Dedifferentiated amniotic fluid mesenchymal stem cell (primary cell): ENCODE results near the gene IKBKG.
"Not testable (repeated sequence)": the region's sequence is repeated elsewhere in the genome, so short reads cannot be mapped to it uniquely, and the experiment has no call there.

ENCODE experiments used
- DNase-seq: peaks from one replicate; pipeline ENCODE4 v3.0.0-alpha.2; 2016; ENCODE audit errors: extremely low spot score

The IKBKG gene, protein sequence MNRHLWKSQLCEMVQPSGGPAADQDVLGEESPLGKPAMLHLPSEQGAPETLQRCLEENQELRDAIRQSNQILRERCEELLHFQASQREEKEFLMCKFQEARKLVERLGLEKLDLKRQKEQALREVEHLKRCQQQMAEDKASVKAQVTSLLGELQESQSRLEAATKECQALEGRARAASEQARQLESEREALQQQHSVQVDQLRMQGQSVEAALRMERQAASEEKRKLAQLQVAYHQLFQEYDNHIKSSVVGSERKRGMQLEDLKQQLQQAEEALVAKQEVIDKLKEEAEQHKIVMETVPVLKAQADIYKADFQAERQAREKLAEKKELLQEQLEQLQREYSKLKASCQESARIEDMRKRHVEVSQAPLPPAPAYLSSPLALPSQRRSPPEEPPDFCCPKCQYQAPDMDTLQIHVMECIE

DNA sequence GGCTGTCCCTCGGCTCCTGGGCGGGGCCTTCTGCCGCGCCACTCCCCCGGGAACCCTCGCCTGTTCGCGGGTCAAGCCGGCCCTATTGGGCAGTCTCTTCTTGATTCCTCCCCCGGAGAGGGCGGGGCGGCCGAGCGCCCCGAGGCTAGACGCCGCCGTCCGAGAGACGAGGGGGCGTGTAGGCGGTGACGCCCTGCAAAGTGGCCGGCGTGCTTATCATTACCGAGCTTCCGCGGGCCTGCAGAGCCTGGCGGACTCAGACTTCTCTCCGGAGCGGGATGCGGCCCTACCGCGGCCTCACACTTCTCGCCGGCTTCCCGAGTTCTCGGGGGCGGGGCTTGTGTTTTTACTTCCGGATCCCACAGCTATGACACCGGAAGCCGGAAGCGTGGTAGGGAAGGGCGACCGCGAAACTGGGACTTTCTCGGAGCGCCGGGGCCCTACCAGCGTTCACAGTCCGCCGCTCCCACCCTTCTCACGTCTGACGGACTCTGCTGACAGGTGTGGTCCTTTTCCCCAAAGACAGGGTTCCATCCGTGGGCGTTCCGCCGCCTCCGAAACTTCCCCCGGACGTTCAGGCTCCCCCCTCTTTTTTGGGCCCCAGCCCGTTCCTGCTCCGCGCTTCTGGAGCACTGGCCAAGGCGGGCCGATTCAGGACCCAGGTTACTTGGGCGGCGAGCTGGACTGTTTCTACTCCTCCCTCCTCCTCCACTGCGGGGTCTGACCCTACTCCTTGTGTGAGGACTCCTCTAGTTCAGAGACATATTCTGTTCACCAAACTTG is at the start of gene IKBKG:
Gene IKBKG (plus strand): TSS at position 376 of the 783 bp plus-strand sequence. CDS start 4,383 bp downstream, outside the sequence.
- DNase-seq, result peak; percentile 88

DNA sequence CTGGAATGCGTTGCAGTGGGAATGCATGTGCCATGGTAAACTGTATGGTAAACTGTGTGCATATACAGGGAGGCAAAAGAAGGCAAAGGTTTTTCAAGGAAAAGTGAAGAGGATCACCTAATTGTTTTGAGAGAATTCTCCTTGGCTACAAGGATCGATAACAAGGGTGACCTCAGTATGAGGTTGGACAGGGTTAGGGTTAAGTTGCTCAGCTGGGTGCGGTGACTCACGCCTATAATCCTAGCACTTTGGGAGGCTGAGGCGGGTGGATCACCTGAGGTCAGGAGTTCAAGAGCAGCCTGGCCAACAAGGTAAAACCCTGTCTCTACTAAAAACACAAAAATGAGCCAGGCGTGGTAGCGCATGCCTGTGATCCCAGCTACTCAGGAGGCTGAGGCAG is 46.0 kb upstream of the IKBKG start:
- DNase-seq, result not testable (repeated sequence)

DNA sequence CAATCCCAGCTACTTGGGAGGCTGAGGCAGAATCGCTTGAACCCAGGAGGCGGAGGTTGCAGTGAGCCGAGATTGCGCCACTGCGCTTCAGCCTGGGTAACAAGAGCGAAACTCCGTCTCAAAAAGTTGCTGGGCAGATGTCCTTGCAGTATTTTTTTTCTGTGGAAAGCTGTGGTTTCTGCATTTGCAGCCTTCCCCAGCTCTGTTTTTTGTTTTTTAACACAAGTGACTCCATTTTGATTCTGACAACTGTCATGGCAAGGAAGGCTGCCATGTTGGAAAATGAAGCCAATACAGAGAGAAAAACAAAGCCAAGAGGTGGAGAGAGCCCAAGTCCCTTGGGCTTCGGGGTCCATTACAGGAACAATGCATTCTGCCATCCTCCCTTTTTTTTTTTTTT is 45.3 kb upstream of the IKBKG start:
- no peak for DNase-seq

DNA sequence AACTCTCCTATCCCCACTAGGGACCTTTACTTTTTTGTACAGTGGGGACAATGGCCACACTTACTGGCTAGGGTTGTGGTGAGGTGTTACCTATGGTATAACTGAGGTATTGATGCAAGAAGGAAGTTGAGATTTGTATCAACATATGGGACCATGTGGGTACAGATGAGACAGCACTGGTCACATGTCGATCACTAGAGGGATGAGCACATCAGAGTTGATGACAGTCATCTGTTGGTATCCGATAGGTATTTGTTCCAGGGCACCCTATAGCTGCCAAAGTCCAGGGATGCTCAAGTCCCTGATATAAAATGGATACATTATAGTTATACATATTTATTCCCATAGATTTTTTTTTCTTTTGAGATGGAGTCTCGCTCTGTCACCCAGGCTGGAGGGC is 44.4 kb upstream of the IKBKG start:
- no peak for DNase-seq

DNA sequence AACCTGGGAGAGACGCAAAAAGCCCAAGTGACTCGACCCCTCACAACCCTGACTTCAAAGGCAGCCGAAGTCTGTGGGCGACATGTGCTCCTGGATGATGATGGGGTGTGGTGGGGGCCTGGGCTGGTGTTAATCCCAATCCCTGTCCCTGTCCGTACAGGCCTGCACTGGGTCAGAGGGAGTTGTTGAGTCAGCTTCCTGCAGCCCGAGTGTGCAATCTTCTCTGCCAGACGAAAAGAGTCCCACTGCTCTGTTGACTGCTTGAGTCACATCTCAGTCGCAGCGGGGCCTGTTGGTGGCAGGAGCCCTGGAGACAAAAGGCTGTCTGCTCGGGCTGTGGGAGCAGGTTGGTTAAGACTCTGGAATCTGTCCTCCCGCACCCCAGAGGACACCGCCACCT is 41.7 kb upstream of the IKBKG start:
- no peak for DNase-seq

DNA sequence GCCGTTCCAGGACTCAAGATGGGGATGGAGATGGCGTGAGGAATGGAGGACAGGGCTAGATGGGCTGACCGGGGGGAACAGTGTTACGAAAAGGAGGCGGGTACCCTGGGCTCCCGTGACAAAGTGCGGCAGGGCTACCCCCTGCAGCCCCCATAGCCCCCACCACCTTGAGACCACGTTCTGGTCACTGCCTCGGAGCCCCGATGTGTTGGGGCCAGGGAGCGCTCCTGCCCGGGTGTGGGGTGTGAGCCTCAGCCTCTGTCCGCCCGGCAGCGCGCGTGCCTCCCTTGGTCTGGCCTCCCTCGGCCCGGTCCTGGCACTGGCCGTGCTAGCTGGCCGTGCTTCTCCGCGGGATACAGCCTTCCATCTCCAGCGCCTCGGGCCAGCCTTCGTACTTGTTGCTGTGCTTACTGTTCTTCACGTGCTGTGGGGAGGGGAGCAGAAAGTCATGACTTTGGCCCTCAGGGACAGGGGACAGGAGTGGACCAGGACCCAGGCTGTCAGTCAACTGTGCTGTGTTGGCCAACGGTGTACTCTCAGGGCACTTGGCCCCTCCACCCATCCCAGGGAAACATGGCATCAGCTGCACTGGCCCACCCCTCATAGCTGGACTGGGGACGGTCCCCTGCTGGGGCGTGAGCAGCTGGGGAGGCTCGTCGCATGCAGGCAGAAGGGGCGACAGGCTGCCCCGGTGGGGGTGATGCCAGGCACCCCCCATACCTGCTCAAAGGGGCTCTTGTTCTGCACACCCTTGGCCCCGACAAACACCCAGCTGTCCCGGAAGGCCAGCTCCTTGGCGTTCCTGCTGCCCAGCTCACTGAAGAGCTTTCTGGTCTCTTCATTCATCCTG is 40.7 kb upstream of the IKBKG start:
- DNase-seq, result no peak

DNA sequence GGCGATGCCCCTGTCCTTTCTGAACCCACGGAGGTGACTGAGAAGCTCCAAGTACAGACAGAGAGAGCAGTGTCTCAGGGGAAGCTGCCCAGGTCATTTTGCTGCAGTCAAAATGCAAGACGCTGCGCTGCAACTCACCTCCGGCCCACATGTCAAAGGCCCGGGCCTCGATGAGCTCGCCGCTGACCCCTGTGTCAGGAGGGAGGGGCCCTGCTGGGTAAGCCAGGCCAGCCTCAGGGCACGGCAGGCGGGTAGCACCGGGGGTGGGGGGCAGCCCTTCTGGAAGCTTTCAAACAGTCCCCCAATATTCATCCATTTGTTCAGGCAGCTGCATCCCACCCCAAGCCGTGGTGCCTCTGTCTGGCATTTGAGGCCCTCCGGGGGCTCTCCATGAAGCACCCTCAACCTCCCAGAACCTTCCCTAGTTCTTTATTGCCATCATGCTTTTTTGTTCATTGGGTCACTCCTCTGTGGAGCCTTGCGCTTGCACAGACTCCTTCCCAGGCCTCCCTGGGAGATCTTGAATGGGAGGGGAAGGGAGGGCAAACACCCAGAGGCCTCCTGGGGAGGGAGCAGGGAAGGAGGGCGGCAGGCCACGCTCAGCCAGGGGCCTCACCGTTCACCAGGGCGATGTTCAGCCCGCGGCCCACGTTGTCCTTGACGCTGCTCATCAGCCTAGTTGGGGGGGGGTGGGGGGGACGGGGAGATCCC is 39.6 kb upstream of the IKBKG start:
- no peak for DNase-seq

DNA sequence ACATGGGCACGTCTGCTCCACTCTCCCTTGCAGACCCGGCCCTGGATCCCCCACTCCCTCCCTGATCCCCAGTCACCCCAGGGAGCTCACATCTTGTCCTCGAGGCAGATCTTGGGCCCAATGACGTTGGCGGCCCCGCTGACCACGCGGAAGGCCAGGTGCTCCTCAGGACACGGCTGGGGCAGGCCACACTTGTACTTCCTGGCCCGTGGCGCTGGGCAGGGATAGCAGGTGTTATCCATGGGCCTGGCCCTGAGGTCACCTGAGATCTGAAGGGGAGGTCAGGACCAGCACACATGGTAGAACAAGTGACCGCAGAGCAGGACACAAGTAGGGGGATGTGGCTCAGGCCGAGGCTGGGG is 39.1 kb upstream of the IKBKG start:
- no peak for DNase-seq

DNA sequence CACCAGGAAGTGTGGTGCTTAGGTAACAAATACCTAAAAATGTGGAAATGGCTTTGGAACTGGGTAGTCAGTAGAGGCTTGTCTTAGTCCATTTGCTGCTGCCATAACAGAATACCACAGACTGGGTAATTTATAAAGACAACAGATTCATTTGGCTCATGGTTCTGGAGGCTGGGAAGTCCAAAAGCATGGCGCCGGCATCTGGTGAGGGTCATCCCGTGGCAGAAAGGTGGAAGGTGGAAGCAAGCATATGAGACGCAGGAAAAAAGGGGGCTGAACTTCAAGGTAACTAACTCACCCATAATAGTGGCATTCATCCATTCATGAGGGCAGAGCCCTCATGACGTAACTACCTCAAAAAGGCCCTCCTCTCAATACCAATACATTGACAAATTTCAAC is 38.0 kb upstream of the IKBKG start:
- DNase-seq, result no peak

DNA sequence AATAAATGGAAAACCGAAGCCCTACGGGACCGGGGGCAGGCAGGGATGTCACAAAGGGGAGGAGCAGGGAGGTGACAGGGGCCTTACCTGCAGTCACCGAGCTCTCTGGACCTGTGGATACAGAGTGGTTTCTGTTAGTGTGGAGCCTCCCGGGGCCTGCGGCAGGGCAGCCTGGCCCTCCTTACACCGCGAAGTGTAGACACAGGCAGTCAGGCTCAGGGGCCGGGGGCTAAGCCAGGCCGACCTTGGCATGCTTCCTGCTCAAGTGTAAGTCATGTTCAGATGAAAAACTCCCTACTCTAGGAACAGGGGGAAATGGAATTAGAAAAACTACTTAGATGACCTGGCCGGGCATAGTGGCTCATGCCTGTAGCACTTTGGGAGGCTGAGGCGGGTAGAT is 35.7 kb upstream of the IKBKG start:
- no peak for DNase-seq

DNA sequence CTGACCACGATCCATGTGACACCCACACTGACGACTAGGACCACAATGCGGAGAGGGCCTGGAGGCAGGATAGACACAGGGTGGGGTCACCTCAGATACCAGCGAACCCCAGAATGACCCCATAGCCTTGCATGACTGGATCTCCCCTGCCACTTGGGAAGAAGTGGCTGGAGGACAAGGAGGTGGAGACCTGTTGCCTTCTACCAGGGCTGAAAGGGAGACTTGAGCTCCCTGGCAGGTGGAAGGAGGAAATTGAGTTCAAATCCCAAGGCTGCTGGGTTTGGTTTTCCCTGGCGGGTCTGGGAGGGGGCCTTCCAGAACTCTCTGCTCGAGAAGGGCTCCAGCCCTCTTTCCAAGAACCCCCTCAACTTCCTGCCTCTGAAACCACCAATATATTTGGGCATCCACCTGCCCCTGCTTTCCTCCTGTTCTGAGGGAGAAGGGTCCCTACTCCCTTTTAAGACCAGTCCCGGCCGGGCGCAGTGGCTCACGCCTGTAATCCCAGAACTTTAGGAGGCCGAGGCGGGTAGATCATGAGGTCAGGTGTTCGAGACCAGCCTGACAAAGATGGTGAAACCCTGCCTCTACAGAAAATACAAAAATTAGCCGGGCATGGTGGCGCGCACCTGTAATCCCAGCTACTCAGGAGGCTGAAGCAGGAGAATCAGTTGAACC is 34.4 kb upstream of the IKBKG start:
- no peak for DNase-seq

DNA sequence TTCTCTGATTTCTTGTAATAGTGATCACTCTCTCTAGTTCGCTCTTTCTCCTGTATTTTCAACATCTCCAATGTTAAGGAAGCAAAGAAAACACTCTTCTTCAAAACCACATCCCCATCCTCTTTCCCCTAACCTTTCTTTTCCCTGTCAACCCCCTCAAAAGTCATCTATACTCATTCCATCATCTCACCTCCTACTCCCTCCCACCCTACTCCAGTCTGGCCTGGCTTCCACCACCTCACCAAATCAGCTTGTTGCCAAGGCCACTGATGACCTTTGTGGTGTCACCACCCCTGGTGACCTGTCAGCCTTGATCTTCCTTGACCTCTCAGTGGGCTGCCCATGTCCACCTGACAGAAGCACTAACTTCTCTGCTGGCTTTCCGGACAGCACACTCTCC is 33.7 kb upstream of the IKBKG start:
- DNase-seq, result no peak

DNA sequence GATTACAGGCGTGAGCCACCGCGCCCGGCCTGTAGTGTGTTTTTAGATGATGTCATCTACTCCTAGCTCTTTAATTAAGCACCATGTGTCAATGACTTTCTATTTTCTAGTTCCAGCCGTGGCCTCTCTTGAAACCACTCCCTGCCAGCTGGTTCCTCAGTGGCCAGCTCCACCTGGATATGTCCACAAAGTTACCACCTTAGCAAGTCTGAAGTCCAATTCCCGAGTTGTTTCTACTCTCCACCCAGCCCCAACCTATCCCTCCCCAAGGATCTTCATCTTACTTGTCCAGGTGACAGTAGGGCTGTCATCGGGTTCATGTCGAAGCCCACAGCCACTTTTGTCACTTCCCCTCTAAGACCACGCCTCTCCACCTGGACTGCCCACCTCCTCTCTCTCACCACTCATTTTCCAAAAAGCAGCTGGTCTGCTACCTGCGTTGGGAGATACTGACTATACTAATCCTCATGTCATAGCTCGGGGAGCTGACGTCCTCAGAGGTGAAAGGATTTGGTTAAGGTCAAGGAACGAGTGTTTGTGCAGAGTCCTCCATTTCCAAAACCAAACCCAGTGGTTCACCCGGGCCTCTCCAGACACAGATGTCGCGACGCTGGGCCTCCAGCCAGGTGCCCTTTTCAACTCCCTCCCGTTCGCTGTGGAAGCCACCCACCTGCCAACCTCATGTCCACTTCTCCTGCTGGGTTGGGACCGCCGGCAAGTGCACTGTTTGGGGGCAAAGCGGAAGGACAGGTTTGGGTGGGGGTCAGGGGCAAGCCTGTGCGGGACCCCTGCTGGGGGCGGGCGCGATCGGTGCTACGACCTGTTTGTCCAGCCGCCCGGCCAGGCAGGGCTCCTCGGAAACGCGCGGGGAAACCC is 32.1 kb upstream of the IKBKG start:
- DNase-seq, result no peak

DNA sequence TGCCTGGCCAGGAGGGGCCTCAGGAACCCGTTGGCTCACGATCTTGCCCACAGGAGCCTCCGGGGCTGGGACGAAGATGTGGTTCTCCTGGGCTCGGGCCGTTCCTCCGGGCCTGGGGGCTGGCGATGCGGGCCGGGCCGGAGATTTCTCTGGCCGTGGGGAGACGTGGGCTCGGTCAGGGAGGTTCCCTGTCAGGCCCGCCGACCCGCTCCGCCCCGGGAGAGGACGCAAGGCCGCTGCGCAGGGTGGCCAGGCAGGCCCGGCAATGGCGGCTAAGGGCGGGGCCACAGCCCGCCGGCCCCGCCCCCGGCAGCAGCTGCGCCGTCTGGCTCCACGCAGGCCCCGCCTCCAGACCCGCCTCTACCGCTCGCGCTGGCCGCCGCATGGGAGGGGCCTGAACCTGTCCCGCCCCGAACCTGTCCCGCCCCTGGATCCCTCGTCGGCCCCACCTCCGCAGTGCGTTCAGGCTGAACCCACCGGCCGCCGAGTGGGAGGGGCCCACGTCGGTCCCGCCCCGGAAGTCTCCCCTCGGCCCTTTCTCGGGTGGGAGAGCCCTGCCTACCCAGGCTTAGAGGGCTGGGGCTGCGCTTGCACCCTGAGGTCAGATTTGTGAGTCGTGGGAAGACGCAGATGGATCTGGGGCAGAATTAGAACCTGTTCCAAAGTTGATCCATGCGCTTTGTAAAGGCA is 31.3 kb upstream of the IKBKG start, which contains the start of gene FAM3A:
Gene FAM3A (minus strand): TSS at position 267 of the 690 bp plus-strand sequence. CDS start 460 bp downstream, outside the sequence.
- peak; percentile 65 for DNase-seq

DNA sequence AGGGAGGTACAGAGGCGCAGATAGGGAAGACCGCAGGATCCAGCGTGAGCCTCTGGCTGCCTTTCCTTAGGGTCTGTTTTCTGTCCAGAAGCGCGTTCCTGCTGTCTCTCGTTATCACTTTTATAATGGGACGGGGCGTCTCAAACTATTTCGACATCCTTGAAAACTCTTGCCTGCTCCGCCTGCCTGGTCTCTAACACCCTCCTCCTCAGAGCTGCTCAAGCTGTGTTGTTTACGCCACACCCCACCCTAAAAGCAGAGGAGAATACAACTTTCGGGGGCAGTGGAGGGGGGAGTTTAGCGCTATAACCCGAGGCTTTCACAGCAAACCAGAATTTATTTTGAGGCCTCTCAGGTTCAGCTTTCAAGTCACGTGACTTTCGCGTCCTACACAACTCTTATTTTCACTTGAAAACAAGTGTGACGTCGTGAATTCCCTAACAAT is 30.7 kb upstream of the IKBKG start:
- DNase-seq, result no peak

DNA sequence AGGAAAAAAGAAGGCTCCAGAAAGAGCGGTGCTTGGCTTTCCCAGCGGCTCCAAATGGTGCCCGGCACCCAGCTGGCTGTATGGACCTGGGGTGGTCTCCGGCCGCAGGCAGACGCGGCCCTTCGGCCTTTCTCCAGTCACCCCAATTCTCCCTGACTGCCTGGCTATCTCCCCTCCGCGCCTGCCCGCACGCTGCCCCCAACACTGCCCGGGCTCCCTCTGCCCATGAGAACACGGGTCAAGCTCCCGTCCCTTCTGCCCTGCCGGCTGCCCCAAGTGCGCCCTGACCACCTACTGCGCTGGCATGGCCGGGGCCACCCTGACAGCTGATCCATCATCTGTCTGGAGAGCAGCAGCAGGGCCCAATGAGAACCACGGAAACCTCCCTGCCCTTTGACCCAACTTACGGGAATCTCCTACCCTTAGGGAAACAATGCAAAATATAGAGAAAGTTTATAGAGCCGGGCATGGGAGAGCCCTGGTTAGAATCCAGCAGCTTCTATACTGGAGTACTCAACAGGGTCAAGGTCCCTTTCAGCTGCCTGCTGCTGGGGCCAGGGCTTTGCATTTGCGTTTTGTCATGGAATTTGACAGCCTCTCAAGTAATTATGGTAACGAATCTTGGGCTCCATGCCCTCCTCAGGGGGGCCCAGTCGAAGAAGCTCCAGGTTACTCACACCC is 30.2 kb upstream of the IKBKG start:
- DNase-seq, result no peak

DNA sequence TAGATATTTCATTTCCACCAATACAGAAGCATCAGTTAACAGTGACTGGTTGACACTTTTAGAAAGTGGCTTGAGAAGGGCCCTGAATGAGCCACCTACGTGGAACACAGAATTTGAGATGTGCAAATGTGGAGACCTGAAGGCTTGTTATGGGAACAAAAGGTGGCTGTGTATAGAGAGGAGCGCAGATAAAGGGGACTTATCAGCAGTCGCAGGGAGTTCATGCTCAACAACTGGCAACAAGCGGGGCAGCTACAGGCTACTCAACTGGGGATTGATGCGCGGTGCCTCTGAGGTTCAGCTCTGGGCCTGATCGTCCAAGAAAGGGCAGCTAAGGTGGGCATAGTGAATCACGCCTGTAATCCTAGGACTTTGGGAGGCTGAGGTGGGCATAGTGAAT is 28.0 kb upstream of the IKBKG start:
- DNase-seq, result no peak

DNA sequence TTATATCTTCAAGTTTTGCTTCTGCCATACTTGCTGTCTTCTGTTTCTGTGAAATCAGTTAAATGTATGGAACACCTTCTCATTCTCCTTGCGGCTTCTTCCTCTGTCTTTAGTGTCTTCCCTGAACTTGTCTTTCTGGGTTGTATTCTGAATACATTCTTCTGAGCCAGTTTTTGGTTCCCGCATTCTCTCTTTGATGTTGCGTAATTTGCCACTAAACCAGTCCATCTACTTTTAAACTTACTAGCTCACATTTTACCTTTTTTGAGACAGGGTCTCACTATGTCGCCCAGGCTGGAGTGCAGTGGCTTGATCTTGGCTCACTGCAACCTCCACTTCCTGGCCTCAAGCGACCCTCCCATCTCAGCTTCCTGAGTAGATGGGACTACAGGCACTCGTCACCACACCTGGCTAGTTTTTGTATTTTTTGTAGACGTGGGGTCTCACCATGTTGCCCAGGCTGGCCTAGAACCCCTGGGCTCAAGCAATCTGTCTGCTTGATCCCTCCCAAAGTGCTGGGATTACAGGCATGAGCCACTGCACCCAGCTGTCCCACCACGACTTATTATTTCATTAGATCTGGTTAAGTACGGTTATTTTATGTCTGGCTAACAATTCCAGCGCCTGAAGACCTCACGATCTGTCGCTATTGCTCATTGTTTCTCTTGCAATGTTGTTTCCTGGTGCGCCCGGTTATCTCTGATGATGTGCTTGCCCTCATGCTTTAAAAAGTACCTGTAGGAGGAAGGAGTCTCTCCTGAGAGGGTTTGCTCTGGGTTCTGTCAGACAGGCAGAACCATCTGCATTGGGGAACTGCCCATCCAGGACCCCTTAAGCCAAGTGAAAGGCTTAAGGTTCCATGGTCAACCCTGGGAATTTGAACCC is 21.6 kb upstream of the IKBKG start:
- no peak for DNase-seq
